Lung (tissue), 12 donors: ENCODE data around the gene ADAMTS15. TPM values are rescaled to one million over a fixed set of nuclear protein-coding genes. Genes with fewer than 3 reads are reported as not detected.

Experiments used
- ATAC-seq: fragments of 200-7000 bp; cut with Tn5 transposase; one replicate; pipeline ENCODE4 v1.9.1; 2020; ENCODE audit warnings: moderate number of reproducible peaks; ENCODE audit not compliant: insufficient read depth, low FRiP score
- DNase-seq, 3 donors: peaks; one replicate each; pipeline ENCODE4 v3.0.0-alpha.2; 2013 to 2017
- H3K27ac ChIP-seq, 2 donors: one replicate each; pipeline ENCODE4 v1.5.1; 2013; ENCODE audit warnings: mild to moderate bottlenecking in 2 of 2, moderate library complexity in 2 of 2, control low read depth in 1 of 2, inconsistent platforms in 1 of 2, low read depth in 1 of 2, low read length in 1 of 2
- H3K27me3 ChIP-seq, 3 donors: one replicate each; pipeline ENCODE4 v1.5.1; 2013; ENCODE audit warnings: low read length in 2 of 3; ENCODE audit not compliant: control insufficient read depth in 3 of 3, insufficient read depth in 3 of 3
- H3K36me3 ChIP-seq, 4 donors: one replicate each; pipeline ENCODE4 v1.5.1; 2013; ENCODE audit warnings: low read length in 4 of 4, mild to moderate bottlenecking in 1 of 4, moderate library complexity in 1 of 4; ENCODE audit not compliant: control insufficient read depth in 4 of 4, insufficient read depth in 4 of 4
- H3K4me1 ChIP-seq, 5 donors: one replicate each; pipeline ENCODE4 v1.5.1; 2013; ENCODE audit warnings: low read length in 5 of 5, mild to moderate bottlenecking in 2 of 5, moderate library complexity in 1 of 5; ENCODE audit not compliant: control insufficient read depth in 5 of 5, insufficient read depth in 5 of 5
- H3K4me3 ChIP-seq: one replicate; pipeline ENCODE4 v1.5.1; 2013; ENCODE audit warnings: mild to moderate bottlenecking, control low read depth, moderate library complexity
- H3K9ac ChIP-seq, 2 donors: one replicate each; pipeline ENCODE4 v1.5.1; 2013; ENCODE audit warnings: low read length in 2 of 2, control low read depth in 1 of 2; ENCODE audit not compliant: insufficient read depth in 1 of 2
- H3K9me3 ChIP-seq, 4 donors: one replicate each; pipeline ENCODE4 v1.5.1; 2013; ENCODE audit warnings: low read length in 3 of 4, mild to moderate bottlenecking in 1 of 4, moderate library complexity in 1 of 4; ENCODE audit not compliant: control insufficient read depth in 4 of 4, insufficient read depth in 3 of 4
- CTCF ChIP-seq: IDR thresholded peaks from 2 replicates; pipeline ENCODE4 v1.5.1; 2012; ENCODE audit warnings: mild to moderate bottlenecking; ENCODE audit errors: control extremely low read depth, extremely low read depth
- WGBS, 2 donors: extraction: QIAGEN DNeasy Blood & Tissue Kit; methylation state at CpG; one replicate each; pipeline ENCODE4 v1.1.7; 2013; 5-methylcytosine and 5-hydroxymethylcytosine counted together
- polyA plus RNA-seq, 2 donors: library from polyadenylated mRNA; stranded (reverse); fragments of 200-250 nt; gene quantifications; one replicate each; pipeline ENCODE4 v1.2.1, GENCODE V29; 2013
- total RNA-seq, 2 donors: library from RNA; depleted of rRNA in 1 of 2; stranded (reverse); fragments of >200 nt in 1 of 2; gene quantifications; one replicate each; pipeline ENCODE4 v1.2.1, GENCODE V29; 2014 to 2021
- donor health status: control.
- donor health status: control.
- donor health status: Bipolar disorder and iron deficiency.
- donor health status: healthy.
- donor health status: DM: yes; HTN: yes; CAD: no.

The ADAMTS15 gene
- total and polyA plus RNA-seq, 4 donors = 4.4 to 22.9 (median 13.3) TPM

- ATAC-seq (no peak), DNase-seq (no peak)
- Histone ChIP-seq H3K4me1 (peaks cover 10 to 51% (median 39%) of the 10 kb centered on the region in 5 donors), H3K36me3 (peaks cover 0 to 39% (median 15%) of the 10 kb centered on the region in 4 donors), H3K27me3 (no peaks in the 10 kb centered on the region), H3K9me3 (no peaks in the 10 kb centered on the region), H3K9ac (no peak overlapping the region), H3K4me3 (no peak overlapping the region), H3K27ac (peak overlapping the region; percentile 75 to 83)
- no peak for TF ChIP-seq CTCF
- WGBS, 2 donors = 73 to 84% methylated on average over 4 of the region's 4 CpGs
Observed at GRCh38 chr11:130478881-130479280, 30.4 kb downstream of the ADAMTS15 start.

- TF ChIP-seq CTCF = no peak
- Histone ChIP-seq H3K4me3 (no peak overlapping the region), H3K36me3 (peaks cover 0 to 27% (median 11%) of the 10 kb centered on the region in 4 donors), H3K9me3 (no peaks in the 10 kb centered on the region), H3K4me1 (peaks cover 10 to 56% (median 39%) of the 10 kb centered on the region in 5 donors), H3K27me3 (no peaks in the 10 kb centered on the region), H3K9ac (no peak overlapping the region), H3K27ac (peak overlapping the region in 1 of 2 donors; percentile 17)
- no peak for ATAC-seq
- peak in 2 of 3 donors; percentile 43 to 47 for DNase-seq
- 60 to 77% methylated on average over 5 of the region's 5 CpGs for WGBS, 2 donors
Observed at GRCh38 chr11:130480186-130480585, 31.7 kb downstream of the ADAMTS15 start.

GRCh38 chr11:130480711-130481140, 32.3 kb downstream of the ADAMTS15 start:
- Histone ChIP-seq H3K36me3 (peaks cover 0 to 25% (median 10%) of the 10 kb centered on the region in 4 donors), H3K27me3 (no peaks in the 10 kb centered on the region), H3K9me3 (no peaks in the 10 kb centered on the region), H3K27ac (peak overlapping the region in 1 of 2 donors; percentile 17), H3K9ac (no peak overlapping the region), H3K4me1 (peaks cover 10 to 61% (median 39%) of the 10 kb centered on the region in 5 donors), H3K4me3 (no peak overlapping the region)
- WGBS, 2 donors = 40 to 44% methylated on average over 5 of the region's 5 CpGs
- DNase-seq (no peak), ATAC-seq (no peak)
- TF ChIP-seq CTCF = no peak

- TF ChIP-seq CTCF = no peak
- 82 to 83% methylated on average over 5 of the region's 5 CpGs for WGBS, 2 donors
Observed at GRCh38 chr11:130483124-130483523, 34.7 kb downstream of the ADAMTS15 start.

More at GRCh38 chr11:130483124-130483523, 34.7 kb downstream of the ADAMTS15 start:
- Histone ChIP-seq H3K9me3 (no peaks in the 10 kb centered on the region), H3K27me3 (no peaks in the 10 kb centered on the region), H3K9ac (no peak overlapping the region), H3K4me1 (peaks cover 6 to 65% (median 28%) of the 10 kb centered on the region in 5 donors), H3K4me3 (no peak overlapping the region), H3K27ac (no peak overlapping the region), H3K36me3 (peaks cover 0 to 18% (median 5%) of the 10 kb centered on the region in 4 donors)
- ATAC-seq = no peak
- DNase-seq = peak in 2 of 3 donors; percentile 54 to 60
